Gastrocnemius medialis (tissue), 4 donors: ENCODE data around the gene RRP1. TPM values are rescaled to one million over a fixed set of nuclear protein-coding genes. Genes with fewer than 3 reads are reported as not detected.

Source experiments
- ATAC-seq, 2 donors: fragments of 150-250 bp; one replicate each; pipeline ENCODE4 v1.9.1; 2016
- DNase-seq, 2 donors: peaks; one replicate each; pipeline ENCODE4 v3.0.0-alpha.2; 2019
- H3K27ac ChIP-seq, 4 donors: fragments of 200-600 bp; sonication (generic); 1 replicate in 1 of 4; 2 replicates in 3 of 4; pipeline ENCODE4 v1.5.1; 2016 to 2018; ENCODE audit warnings: mild to moderate bottlenecking in 2 of 4, moderate library complexity in 1 of 4
- H3K27me3 ChIP-seq, 3 donors: fragments of 200-600 bp; sonication (generic) in 2 of 3; 1 replicate in 1 of 3; 2 replicates in 2 of 3; pipeline versions ENCODE4 v1.5.1 to v1.6.0; 2016 to 2019; ENCODE audit warnings: mild to moderate bottlenecking in 1 of 3, moderate library complexity in 1 of 3
- H3K36me3 ChIP-seq, 2 donors: fragments of 200-600 bp; sonication (generic) in 1 of 2; one replicate each; pipeline ENCODE4 v1.5.1; 2017 to 2018
- H3K4me1 ChIP-seq, 2 donors: fragments of 200-600 bp; sonication (generic) in 1 of 2; one replicate each; pipeline ENCODE4 v1.5.1; 2016 to 2017; ENCODE audit warnings: mild to moderate bottlenecking in 2 of 2
- H3K4me3 ChIP-seq, 4 donors: fragments of 200-600 bp; sonication (generic) in 3 of 4; 1 replicate in 1 of 4; 2 replicates in 3 of 4; pipeline ENCODE4 v1.5.1; 2016 to 2019; ENCODE audit warnings: mild to moderate bottlenecking in 2 of 4
- H3K9me3 ChIP-seq, 3 donors: fragments of 200-600 bp; sonication (generic) in 2 of 3; 1 replicate in 1 of 3; 2 replicates in 2 of 3; pipeline ENCODE4 v1.5.1; 2016 to 2019
- POLR2A ChIP-seq, 2 donors: fragments of 450-650 bp; IDR thresholded peaks; one replicate each; pipeline ENCODE4 v1.6.1; 2017; ENCODE audit warnings: antibody characterized with exemption in 2 of 2, mild to moderate bottlenecking in 2 of 2, moderate library complexity in 2 of 2
- in situ Hi-C, 4 donors: fragments of 200-750 bp; cut with MboI; loops; one replicate each; pipeline versions ENCODE4 v1.15.0 to v1.8.0; 2017; ENCODE audit warnings: low sequenced_read_pairs in 4 of 4
- intact Hi-C: fragments of 100-400 bp; cut with DNase I; formaldehyde crosslinking; loops from one replicate; pipeline ENCODE4 v1.15.1; 2023; ENCODE audit warnings: low total_unique reads
- total RNA-seq, 4 donors: library from RNA; depleted of rRNA; stranded (reverse); fragments of >200 nt; gene quantifications; one replicate each; pipeline versions ENCODE4 v1.1.0 to v1.2.3, GENCODE V29; 2016
- TF ChIP-seq, protein P1 (sequence below), 5 experiments: fragments of 450-650 bp in 3 of 5; fragments of 200-600 bp in 2 of 5; sonication (generic) in 2 of 5; IDR thresholded peaks in 4 of 5; conservative IDR thresholded peaks in 1 of 5; 1 replicate in 4 of 5; 2 replicates in 1 of 5; pipeline ENCODE4 v1.5.1; 2016 to 2019; ENCODE audit warnings: antibody characterized with exemption in 5 of 5, mild to moderate bottlenecking in 3 of 5, moderate library complexity in 3 of 5

Gene RRP1
- total RNA-seq, 4 donors from 2014 or later = 17.5 to 32.0 (median 25.1) TPM

DNA sequence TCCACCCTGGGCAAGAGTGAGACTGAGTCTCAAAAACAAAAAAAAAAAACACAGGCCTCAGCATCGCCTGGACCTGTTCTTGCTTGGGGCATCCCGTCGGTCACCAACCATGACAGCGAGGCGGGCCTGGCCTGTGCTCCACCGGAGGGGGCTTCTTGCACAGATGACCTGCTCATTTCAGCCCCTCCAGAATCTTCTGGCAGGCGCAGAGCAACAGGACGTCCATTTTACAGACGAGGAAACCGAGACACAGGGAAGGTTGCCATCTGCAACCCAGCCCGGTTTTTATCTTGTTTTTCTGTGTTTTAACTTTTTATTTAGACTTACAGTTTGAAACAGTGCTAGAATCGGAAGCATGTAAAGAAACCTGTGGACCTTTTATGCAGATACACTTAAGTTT is 14.2 kb upstream of the RRP1 start:
- peak overlapping the region in 3 of 4 donors; percentile 75 to 94 (median 86) for H3K27ac ChIP-seq
- H3K9me3 ChIP-seq = no peaks in the 10 kb centered on the region
- in situ Hi-C loops = loop anchor here in 1 of 4 donors (10.0 kb wide), 1 partner anchor 50 kb away; no protein-coding TSS in a partner anchor
- no peak for ATAC-seq
- no peaks in the 10 kb centered on the region for H3K27me3 ChIP-seq
- peak overlapping the region; percentile 76 to 99 (median 91) for H3K4me3 ChIP-seq
- peaks cover 0 to 24% of the 10 kb centered on the region in 2 donors for H3K36me3 ChIP-seq
- intact Hi-C loops = loop anchor here (5.0 kb wide), 1 partner anchor 803 kb away; the partner anchor contains the start of gene PKNOX1
- TF ChIP-seq POLR2A (IDR thresholded peaks at IDR 0.05) = no peak
- TF ChIP-seq, protein P1, sequence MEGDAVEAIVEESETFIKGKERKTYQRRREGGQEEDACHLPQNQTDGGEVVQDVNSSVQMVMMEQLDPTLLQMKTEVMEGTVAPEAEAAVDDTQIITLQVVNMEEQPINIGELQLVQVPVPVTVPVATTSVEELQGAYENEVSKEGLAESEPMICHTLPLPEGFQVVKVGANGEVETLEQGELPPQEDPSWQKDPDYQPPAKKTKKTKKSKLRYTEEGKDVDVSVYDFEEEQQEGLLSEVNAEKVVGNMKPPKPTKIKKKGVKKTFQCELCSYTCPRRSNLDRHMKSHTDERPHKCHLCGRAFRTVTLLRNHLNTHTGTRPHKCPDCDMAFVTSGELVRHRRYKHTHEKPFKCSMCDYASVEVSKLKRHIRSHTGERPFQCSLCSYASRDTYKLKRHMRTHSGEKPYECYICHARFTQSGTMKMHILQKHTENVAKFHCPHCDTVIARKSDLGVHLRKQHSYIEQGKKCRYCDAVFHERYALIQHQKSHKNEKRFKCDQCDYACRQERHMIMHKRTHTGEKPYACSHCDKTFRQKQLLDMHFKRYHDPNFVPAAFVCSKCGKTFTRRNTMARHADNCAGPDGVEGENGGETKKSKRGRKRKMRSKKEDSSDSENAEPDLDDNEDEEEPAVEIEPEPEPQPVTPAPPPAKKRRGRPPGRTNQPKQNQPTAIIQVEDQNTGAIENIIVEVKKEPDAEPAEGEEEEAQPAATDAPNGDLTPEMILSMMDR (IDR thresholded peaks at IDR 0.05 in 4 of 5, conservative IDR thresholded peaks at IDR 0.05 in 1 of 5) = no peak
- DNase-seq = no peak
- H3K4me1 ChIP-seq = peaks cover 14 to 15% of the 10 kb centered on the region in 2 donors

GRCh38 chr21:43775795-43776430 is 13.5 kb upstream of the RRP1 start, which contains the start of gene CSTB:
CSTB (minus strand) TSS chr21:43776308; CDS start chr21:43776269, 39 bp downstream.
- DNase-seq (peak; percentile 69 to 71), ATAC-seq (peak; percentile 91)
- Histone ChIP-seq H3K36me3 (peaks cover 0 to 24% of the 10 kb centered on the region in 2 donors), H3K4me1 (peaks cover 14 to 15% of the 10 kb centered on the region in 2 donors), H3K4me3 (peak within 1 kb of the TSS; percentile 76 to 99 (median 91)), H3K9me3 (no peaks in the 10 kb centered on the region), H3K27me3 (no peaks in the 10 kb centered on the region), H3K27ac (peak within 1 kb of the TSS; percentile 75 to 94 (median 86))
- peak; percentile 61 to 70 for TF ChIP-seq POLR2A (IDR thresholded peaks at IDR 0.05)
- TF ChIP-seq, protein P1 (IDR thresholded peaks at IDR 0.05 in 4 of 5, conservative IDR thresholded peaks at IDR 0.05 in 1 of 5) = no peak
- in situ Hi-C loops = loop anchor here in 1 of 4 donors (10.0 kb wide), 1 partner anchor 51 kb away; no protein-coding TSS in a partner anchor
- intact Hi-C loops = loop anchor here (5.0 kb wide), 1 partner anchor 804 kb away; the partner anchor contains the start of gene PKNOX1

GRCh38 chr21:43777953-43778352 is 11.4 kb upstream of the RRP1 start:
- intact Hi-C loops (loop anchor here (5.0 kb wide), 1 partner anchor 806 kb away; the partner anchor contains the start of gene PKNOX1), in situ Hi-C loops (loop anchor here in 1 of 4 donors (10.0 kb wide), 1 partner anchor 53 kb away; no protein-coding TSS in a partner anchor)
- Histone ChIP-seq H3K4me3 (no peak overlapping the region), H3K36me3 (peaks cover 0 to 19% of the 10 kb centered on the region in 2 donors), H3K27me3 (no peaks in the 10 kb centered on the region), H3K4me1 (peaks cover 14 to 15% of the 10 kb centered on the region in 2 donors), H3K9me3 (no peaks in the 10 kb centered on the region), H3K27ac (no peak overlapping the region)
- DNase-seq (no peak), ATAC-seq (no peak)
- no peak for TF ChIP-seq POLR2A (IDR thresholded peaks at IDR 0.05)
- TF ChIP-seq, protein P1 (IDR thresholded peaks at IDR 0.05 in 4 of 5, conservative IDR thresholded peaks at IDR 0.05 in 1 of 5) = no peak

- no peak overlapping the region for H3K27ac ChIP-seq
- TF ChIP-seq, protein P1 (IDR thresholded peaks at IDR 0.05 in 4 of 5, conservative IDR thresholded peaks at IDR 0.05 in 1 of 5) = no peak
- TF ChIP-seq POLR2A (IDR thresholded peaks at IDR 0.05) = no peak
- in situ Hi-C loops (loop anchor here in 1 of 4 donors (10.0 kb wide), 1 partner anchor 54 kb away; no protein-coding TSS in a partner anchor), intact Hi-C loops (loop anchor here (5.0 kb wide), 1 partner anchor 806 kb away; the partner anchor contains the start of gene PKNOX1)
- peaks cover 0 to 12% of the 10 kb centered on the region in 2 donors for H3K36me3 ChIP-seq
- peaks cover 14 to 15% of the 10 kb centered on the region in 2 donors for H3K4me1 ChIP-seq
- no peaks in the 10 kb centered on the region for H3K9me3 ChIP-seq
- DNase-seq = no peak
- ATAC-seq = no peak
- no peaks in the 10 kb centered on the region for H3K27me3 ChIP-seq
- no peak overlapping the region for H3K4me3 ChIP-seq
Observed at GRCh38 chr21:43778469-43779335, 10.7 kb upstream of the RRP1 start.
